ENCODE results near the gene EHBP1.

DNA sequence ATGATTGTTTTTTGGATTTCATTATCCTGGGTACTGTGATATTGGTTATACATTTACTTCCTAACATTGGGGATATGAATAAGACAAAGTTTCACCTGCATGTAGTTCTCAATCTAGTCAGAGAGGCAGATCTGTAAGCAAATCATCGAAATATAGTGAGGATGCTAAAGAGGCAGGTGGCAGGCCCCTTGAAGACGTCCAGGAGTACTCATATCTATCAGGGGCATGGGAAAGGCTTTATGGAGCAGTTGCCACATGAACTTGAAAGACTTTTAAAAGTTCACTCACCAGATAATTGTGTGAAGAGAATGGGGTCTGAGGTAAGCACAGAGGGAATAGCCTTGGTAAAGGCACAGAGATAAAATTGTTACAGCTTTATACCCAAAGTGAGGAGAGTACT is 78.8 kb downstream of the EHBP1 start:
- TF ChIP-seq CTCF (IDR thresholded peaks at IDR 0.05; ENCODE audit: low read length) = no peak
- no peak for TF ChIP-seq EZH2 (IDR thresholded peaks at IDR 0.05; ENCODE audit: borderline replicate concordance, low read length)
